ENCODE results near the gene PDIA3. TPM values are rescaled to one million over a fixed set of nuclear protein-coding genes. Genes with fewer than 3 reads are reported as not detected.
"Not testable (repeated sequence)": the region's sequence is repeated elsewhere in the genome, so short reads cannot be mapped to it uniquely, and the experiment has no call there.

PDIA3 gene
- polyA plus RNA-seq, 1 experiment: 326 TPM

- Histone ChIP-seq H3K9me3 (ENCODE audit: control insufficient read depth, insufficient read depth, low read length) (no peaks in the 10 kb centered on the region), H3K27me3 (ENCODE audit: control insufficient read depth, insufficient read depth, low read length) (no peaks in the 10 kb centered on the region), H3K4me3 (ENCODE audit: low read depth, low read length) (no peak overlapping the region), H3K27ac (ENCODE audit: low read depth, low read length) (no peak overlapping the region)
- TF ChIP-seq, protein P1, sequence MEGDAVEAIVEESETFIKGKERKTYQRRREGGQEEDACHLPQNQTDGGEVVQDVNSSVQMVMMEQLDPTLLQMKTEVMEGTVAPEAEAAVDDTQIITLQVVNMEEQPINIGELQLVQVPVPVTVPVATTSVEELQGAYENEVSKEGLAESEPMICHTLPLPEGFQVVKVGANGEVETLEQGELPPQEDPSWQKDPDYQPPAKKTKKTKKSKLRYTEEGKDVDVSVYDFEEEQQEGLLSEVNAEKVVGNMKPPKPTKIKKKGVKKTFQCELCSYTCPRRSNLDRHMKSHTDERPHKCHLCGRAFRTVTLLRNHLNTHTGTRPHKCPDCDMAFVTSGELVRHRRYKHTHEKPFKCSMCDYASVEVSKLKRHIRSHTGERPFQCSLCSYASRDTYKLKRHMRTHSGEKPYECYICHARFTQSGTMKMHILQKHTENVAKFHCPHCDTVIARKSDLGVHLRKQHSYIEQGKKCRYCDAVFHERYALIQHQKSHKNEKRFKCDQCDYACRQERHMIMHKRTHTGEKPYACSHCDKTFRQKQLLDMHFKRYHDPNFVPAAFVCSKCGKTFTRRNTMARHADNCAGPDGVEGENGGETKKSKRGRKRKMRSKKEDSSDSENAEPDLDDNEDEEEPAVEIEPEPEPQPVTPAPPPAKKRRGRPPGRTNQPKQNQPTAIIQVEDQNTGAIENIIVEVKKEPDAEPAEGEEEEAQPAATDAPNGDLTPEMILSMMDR (IDR thresholded peaks at IDR 0.05; ENCODE audit: low read depth, low read length): no peak
- no peak for DNase-seq (ENCODE audit: low read depth, low spot score)
- CTCF ChIA-PET: interaction anchor here (0.7 kb wide), 1 partner anchor 97 kb away, joined by 4 read pairs; no protein-coding TSS in a partner anchor
- POLR2A ChIA-PET: no interaction called here
Measured at GRCh38 chr15:43735416-43735815, 10.8 kb upstream of the PDIA3 start.

DNA sequence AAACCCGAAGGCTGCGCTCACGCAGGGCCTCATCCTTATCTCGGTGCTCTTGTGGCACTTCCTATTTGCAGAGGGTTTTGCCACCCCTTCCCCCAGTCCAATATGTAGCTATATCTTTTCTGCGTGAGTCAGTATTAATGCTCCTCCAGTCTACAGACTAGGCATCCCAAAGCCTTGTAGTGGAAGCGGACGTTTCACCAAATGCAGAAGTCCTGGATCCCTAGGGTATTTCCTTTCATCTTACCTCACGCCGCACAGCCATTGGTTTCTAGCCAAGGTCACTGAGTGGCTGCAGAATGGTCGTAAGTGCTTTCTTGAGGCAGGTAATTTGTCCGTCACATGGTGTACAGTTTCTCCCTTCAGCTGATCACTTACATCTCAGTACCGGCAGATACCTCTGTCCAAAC is 668 bp downstream of the PDIA3 start:
- POLR2A ChIA-PET: not testable (repeated sequence)

DNA sequence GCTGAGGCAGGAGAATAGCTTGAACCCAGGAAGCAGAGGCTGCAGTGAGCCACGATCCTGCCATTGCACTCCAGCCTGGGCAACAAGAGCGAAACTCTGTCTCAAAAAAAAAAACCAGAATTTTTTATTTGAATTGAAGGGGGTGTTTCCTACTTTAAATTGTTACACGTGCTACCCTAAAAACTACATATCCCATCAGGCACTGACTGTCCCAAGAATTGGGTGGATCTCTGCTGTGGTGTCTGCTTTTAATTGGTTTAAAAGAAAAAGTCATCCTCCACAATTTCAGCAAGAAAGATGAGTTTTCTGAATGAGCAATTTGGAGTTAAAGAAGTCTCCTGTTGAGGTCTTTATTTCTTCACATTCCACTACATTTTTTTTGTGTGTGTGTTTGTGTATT is 2.1 kb downstream of the PDIA3 start:
- Histone ChIP-seq H3K4me3 (ENCODE audit: low read depth, low read length) (peak overlapping the region; percentile 71), H3K27ac (ENCODE audit: low read depth, low read length) (no peak overlapping the region), H3K27me3 (ENCODE audit: control insufficient read depth, insufficient read depth, low read length) (no peaks in the 10 kb centered on the region), H3K9me3 (ENCODE audit: control insufficient read depth, insufficient read depth, low read length) (no peaks in the 10 kb centered on the region; the same call in 1 of the 2 replicates)
- ChIA-PET CTCF (no interaction called here), POLR2A (interaction anchor here (0.7 kb wide), 1 partner anchor 9 kb away, joined by 3 read pairs; no protein-coding TSS in a partner anchor)
- TF ChIP-seq, protein P1 (IDR thresholded peaks at IDR 0.05; ENCODE audit: low read depth, low read length): no peak
- no peak for DNase-seq (ENCODE audit: low read depth, low spot score)

More for the DNA sequence above, 668 bp downstream of the PDIA3 start:
- DNase-seq (ENCODE audit: low read depth, low spot score); H3K9me3 ChIP-seq (ENCODE audit: control insufficient read depth, insufficient read depth, low read length); H3K27me3 ChIP-seq (ENCODE audit: control insufficient read depth, insufficient read depth, low read length): not testable (repeated sequence)
- peak overlapping the region; percentile 92 for H3K27ac ChIP-seq (ENCODE audit: low read depth, low read length)
- H3K4me3 ChIP-seq (ENCODE audit: low read depth, low read length): peak overlapping the region; percentile 71
- CTCF ChIA-PET: interaction anchor here (1.0 kb wide), 1 partner anchor 30 kb away, joined by 5 read pairs; the partner anchor contains the start of gene ELL3

DNA sequence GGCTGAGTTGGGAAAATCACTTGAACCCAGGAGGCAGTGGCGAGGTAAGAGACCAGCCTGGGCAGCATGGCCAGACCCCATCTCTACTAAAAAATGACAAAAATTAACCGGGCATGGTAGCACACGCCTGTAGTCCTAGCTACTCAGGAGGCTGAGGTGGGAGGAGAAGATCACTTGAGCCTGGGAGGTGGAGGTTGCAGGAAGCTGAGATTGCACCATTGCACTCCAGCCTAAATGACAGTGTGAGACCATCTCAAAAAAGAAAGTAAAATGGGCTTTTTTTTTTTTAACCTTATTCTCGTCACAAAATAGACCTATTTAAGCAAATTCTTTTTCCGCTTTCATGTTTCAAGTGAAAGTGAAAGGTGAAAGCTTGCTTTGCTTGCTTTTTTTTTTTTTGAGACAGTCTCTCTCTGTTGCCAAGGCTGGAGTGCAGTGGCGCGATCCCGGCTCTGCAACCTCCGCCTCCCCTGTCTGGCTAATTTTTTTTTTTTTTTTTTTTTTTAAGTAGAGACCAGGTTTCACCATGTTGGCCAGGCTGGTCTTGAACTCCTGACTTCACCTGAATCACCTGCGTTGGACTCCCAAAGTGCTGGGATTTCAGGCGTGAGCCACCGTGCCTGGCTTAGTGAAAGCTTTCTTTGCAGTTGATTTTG is 3.6 kb downstream of the PDIA3 start:
- CTCF ChIA-PET: interaction anchor here (1.2 to 2.5 kb wide), 2 partner anchors 21 to 27 kb away, joined by 3 to 8 read pairs; partner anchors contain the start of gene ELL3
- POLR2A ChIA-PET: interaction anchor here (1.1 kb wide), 1 partner anchor 9 kb away, joined by 3 read pairs; no protein-coding TSS in a partner anchor
- no peak for DNase-seq (ENCODE audit: low read depth, low spot score)
- TF ChIP-seq, protein P1 (IDR thresholded peaks at IDR 0.05; ENCODE audit: low read depth, low read length): no peak
- Histone ChIP-seq H3K27me3 (ENCODE audit: control insufficient read depth, insufficient read depth, low read length) (no peaks in the 10 kb centered on the region), H3K4me3 (ENCODE audit: low read depth, low read length) (0 out of 2 replicates have a peak overlapping the region, but pooled peaks have one; percentile 4), H3K9me3 (ENCODE audit: control insufficient read depth, insufficient read depth, low read length) (no peaks in the 10 kb centered on the region; the same call in 1 of the 2 replicates), H3K27ac (ENCODE audit: low read depth, low read length) (no peak overlapping the region)

- no peak for DNase-seq (ENCODE audit: low read depth, low spot score)
- ChIA-PET CTCF (no interaction called here), POLR2A (no interaction called here)
- Histone ChIP-seq H3K9me3 (ENCODE audit: control insufficient read depth, insufficient read depth, low read length) (no peaks in the 10 kb centered on the region), H3K27me3 (ENCODE audit: control insufficient read depth, insufficient read depth, low read length) (no peaks in the 10 kb centered on the region), H3K4me3 (ENCODE audit: low read depth, low read length) (no peak overlapping the region), H3K27ac (ENCODE audit: low read depth, low read length) (no peak overlapping the region)
- TF ChIP-seq, protein P1 (IDR thresholded peaks at IDR 0.05; ENCODE audit: low read depth, low read length): no peak
Measured at GRCh38 chr15:43751885-43752284, 5.6 kb downstream of the PDIA3 start.

Measured in AG04450 (cell line).